RCC 7860 (cell line): ENCODE measurements around the gene ZNF275.
"Not testable (repeated sequence)": the region's sequence is repeated elsewhere in the genome, so short reads cannot be mapped to it uniquely, and the experiment has no call there.

ENCODE experiments used
- DNase-seq: peaks from one replicate; pipeline ENCODE4 v3.0.0-alpha.2; 2015; ENCODE audit warnings: low spot score
- FAIRE-seq: peaks from 2 replicates; lab custom pipeline; 2012; peaks lifted over from hg19 to GRCh38; lab: Jason Lieb, UNC

ZNF275 gene, protein sequence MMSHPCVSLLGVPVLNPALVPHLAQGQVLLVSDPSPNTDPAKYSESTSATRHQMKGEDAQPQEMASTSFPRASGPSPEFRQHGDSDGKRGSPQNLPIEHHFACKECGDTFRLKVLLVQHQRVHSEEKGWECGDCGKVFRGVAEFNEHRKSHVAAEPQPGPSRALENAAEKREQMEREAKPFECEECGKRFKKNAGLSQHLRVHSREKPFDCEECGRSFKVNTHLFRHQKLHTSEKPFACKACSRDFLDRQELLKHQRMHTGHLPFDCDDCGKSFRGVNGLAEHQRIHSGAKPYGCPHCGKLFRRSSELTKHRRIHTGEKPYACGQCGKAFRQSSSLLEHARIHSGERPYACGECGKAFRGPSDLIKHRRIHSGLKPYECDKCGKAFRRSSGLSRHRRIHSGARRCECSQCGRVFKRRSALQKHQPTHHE

DNA sequence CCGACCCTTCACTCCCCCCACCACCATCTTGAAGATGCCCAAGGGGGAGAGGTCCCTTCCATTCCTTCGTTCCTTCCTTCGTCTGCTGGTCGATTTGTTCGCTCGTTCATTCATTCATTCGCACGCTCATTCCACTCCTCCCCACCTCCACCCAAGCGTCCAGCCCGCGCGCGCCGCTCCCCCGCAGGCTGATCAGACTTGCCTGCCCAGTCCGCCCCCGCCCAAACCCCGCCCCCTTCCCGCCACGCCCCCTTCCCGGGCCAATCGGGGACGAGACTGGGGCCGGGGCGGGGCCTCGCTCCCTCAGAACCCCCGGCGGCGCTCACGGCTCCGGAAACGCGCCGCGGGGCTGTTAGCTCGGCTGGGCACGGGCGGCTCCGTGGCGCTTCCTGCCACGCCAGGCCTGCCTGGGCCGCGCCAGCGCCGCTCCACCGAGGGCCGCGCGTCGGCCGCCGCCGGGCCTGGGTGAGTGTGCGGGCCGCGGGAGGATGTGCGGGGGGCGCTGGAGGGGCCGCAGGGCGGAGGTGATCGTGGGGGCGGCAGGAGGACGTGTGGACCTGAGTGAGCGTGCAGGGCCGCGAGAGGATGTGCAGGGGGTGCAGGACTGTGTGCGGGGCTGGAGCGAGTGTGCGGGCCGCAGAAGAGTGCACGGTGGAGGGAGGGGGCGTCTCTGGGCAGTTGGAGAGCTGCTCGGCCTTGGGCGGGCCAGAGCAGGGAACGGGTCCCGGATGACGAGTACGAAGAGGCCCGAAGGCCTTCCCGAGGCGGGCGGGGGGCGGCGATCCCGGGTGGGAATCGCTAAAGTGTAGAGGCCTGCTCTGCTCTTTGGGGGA, at the start of gene ZNF275:
TSS of gene ZNF275 (plus strand) at position 333 of the 833 bp plus-strand sequence. CDS start 2,527 bp downstream, outside the sequence.
- DNase-seq, result peak; percentile 43
- FAIRE-seq, result no peak

DNA sequence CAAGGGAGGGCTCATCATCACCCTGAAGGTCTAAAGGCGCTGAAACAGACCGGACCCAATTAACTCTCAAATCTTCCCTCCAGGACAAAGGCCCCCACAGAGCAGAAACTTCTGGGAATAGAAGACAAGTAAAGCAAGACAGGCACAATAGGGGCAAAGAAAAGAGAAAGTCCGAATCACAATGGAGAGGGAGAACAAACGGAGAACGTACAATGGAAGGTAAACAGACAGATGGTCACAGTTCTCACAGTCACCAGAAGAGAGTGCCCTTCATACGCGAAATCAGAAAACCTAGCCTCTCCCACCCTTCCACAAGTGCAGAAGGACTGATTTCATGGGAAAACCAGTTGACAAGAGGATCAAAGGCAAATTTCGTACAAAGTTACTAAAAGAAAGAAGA, 48.3 kb upstream of the ZNF275 start:
- not testable (repeated sequence) for DNase-seq, FAIRE-seq

DNA sequence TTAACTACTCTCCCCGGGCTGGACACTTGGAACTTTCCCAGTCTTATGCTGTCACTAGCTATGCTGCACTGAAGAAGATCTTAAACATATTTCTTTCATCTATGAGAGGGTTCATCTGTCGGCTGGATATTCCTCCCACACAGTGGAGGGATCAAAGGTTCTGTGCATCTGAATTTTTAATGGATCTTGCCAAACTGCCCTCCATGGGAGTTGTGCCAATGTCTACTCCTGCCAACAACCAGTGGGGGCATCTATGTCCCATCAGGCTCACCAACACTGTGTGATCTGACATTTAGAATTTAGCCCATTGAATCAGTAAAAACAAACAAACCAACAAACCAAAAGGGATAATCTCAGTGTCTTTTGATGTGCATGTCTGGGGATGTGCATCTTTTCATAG, 45.1 kb upstream of the ZNF275 start:
- FAIRE-seq, DNase-seq: not testable (repeated sequence)

DNA sequence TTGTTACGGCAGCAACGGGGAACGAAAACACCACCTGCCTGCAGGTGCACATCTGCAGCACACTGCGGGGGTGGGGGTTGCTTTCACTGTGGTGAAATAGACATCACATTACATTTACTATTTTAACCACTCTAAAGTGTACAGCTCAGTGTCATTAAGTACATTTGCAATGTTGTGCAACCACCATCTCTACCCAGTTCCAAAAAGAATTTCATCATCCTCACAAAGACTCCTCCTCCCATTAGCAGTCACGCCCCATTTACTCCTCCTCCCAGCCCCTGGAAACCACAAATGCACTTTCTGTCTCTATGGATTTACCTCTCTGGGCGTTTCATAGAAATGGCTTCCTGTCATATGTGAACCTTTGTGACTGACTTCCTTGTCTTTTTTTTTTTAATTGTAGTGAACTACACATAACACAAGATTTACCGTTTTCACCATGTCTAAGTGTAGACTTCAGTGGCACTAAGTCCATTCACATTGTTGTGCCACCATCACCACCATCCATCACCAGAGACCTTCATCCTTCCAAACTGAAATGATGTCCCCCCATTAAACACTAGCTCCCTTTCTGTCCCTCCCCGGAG, 40.4 kb upstream of the ZNF275 start:
- DNase-seq, FAIRE-seq: not testable (repeated sequence)

DNA sequence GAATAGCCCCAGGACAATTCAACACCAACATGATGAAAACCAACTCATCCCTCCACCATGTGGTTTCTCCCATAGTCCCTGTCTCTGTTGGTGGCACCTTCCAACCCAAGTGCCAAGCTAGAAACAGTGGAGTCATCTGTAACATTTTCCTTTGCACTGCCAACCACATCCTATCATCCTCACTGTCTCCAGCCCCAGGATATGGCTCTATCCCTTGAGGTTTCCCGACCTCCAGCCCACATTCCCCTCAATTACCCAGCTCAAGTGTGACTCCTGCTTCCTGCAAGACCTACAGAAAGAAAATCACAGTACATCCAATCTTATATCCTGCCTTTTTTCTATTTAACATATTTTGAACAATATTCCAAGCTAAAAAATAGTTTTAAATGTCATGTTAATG, 36.6 kb upstream of the ZNF275 start:
- FAIRE-seq (no peak), DNase-seq (no peak)

DNA sequence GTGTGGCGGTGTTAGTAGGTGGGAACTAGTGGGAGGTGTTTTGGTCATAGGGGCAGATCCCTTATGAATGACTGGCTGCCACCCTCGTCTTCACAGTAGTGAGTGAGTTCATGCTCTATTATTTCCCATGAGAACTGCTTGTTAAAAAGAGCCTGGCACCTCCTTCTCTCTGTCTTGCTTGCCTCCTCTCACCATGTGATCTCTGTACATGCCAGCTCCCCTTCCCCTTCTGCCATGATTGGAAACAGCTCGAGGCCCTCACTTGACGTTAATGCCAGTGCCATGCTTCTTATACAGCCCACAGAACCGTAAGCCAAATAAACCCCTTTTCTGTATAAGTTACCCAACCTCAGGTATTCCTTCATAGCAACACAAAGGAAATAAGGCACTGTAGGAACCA, 34.1 kb upstream of the ZNF275 start:
- FAIRE-seq (no peak), DNase-seq (no peak)

DNA sequence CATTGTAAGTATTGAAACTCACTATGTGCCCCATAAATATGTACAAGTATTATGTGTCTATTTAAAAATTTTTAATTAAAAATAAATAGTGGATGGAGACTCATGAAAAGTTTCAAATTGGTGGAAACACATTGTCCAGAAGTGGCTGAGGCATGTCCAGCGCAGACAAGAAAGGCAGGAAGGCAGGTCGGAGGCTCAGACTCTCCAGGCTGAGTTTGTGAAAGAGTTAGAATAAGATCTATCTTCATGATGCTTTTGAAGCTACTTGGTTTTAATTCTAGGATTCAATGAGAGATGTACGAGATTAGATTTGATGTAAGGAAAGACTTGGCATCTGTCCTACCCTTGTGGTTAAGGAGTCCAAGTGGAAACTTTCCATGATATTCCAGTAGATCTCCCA, 32.2 kb upstream of the ZNF275 start:
- FAIRE-seq, result no peak
- DNase-seq, result no peak

DNA sequence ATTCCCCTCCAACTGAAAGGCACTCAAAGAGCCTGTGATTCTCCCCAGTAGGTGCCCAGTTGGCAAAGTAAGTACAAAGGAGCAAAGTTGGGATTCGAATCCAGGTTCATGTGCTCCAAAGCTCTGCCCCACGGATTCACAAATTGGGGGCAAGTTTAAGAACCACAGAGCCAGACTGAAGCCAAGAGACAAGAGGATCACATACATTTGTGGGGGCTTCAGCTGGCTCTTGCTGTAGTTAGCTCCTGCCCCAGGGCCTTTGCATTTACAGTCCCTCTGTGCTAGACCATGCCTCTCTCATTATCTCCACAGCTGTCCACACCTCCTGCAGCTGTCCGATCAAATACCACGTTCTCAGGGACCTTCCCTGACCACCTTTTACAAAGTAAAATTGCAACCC, 31.2 kb upstream of the ZNF275 start:
- DNase-seq (no peak), FAIRE-seq (no peak)

DNA sequence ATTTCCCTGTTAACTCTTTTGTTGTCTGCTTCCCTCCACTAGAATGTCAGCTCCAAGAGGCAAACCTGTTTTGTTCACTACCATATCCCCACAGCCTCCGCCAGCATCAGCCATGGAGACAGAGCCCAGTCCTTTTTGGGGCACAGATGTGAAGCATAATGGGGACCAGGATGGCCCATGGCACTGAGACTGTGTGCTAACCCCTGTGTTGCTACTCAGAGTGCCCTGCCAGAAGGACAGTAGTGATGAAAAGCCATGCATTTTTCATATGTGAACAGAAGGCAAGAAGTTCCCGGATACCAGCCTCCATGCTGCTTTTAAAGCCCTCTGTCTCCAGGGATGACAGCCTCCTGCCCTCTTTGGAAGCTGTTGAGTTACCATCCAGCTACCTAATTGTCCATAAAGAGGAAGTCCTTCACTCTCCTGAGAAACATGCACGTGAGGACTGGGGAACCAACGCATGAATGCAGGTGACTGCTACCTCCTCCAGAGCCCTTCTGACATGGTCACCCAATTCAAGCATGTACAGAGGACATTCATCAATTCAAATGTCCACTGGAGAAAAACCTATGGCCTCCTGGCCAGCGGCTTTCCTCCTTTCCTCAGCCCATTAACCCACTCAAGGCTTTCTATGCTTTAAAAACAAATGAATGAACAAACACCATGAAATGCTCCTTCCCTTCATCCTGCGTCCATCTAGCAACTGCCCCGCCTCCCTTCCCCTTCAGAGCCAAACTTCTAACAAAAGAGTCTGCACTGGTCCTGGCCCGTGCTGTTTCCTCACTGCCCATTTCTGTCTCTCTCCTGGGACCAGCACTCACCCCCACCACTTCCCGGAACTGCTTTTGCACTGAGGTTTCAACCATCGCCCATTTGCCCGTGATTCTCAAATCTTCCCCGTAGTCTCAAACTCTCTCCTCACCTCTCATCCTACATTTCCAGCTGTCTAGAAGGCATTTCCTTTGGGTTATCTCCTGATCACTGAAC, 30.4 kb upstream of the ZNF275 start:
- no peak for DNase-seq
- no peak for FAIRE-seq

DNA sequence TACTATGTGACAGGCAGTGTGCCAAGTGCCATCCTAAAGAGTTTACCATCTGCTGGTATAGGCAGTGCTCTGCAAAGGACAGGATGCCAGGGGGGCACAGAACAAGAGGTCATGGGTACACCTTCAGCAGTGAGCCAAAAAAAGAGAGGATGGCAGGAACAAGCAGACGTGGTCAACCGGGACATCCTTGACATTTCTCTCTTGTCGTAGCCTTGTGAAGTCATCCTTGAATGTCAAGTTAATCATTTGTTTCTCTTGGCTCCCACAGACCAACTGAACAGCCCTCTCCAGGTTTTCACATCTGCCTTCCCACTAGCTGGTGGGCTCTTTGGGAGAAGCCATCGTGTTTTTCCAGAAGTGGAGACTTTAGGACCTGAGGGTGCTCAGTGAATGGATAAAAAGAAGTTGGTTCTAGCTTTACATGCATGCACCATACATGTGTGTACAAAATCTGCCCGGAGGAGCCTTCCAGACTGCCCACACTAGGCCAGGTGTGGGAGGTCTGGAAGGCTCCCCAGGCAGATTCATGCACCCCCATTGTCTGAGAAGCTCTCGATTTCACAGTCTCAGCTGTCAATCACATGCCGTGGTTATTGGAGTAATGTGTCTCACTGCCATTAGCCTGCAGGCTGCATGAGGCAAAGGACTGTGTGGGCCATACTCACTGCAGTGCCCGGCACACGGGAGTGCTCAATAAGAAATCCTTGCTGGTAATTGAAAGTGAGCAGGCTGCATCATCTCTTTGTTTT, 28.8 kb upstream of the ZNF275 start:
- peak; percentile 44 for FAIRE-seq
- DNase-seq, result peak; percentile 31

DNA sequence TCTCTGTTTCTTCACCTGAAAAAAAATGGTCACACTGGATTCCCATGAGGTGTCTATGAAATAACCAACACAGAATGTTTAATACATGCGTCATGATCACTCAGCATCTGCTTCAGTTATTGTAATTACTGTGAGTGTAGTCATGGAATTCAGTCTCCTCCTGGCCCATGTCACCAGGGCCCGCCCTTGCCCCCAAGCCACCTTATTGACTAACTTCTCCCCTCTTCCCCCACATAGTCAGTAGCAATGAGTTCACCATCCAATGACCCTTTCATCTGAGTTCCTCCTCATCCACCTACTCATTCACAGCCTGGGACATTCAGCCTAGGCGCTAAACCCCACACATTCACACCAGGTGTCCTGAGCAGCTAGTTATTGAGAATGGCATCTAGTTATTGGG, 28.0 kb upstream of the ZNF275 start:
- FAIRE-seq, result peak; percentile 49

DNA sequence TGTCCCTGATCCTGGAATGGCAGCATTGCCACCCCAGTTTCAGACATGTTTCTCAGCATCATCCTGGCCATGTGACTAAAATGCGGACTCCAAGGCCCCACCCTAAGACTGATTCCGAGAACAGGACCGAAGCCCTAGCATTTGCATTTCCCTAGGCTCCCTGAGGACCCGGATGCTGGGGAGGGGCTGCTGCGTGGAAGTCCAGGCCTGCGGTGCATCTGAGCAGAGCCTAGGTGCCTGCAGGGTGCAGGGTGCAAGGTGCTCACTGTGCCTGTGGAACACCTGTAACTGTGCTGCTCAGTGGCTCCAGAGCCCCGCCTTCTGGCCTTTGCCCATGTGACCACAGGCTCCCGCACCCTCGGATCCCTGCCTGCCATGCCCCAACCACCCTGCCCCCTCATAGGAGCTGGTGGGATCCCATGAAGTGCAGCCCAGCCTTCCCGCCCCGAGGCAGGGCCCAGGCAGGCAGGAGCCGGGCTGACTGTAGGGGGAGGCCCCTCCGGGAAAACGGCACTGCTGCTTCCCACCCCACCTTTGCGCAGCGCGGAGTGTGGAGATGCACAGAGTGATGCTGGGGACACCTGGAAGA, 27.3 kb upstream of the ZNF275 start:
- DNase-seq (no peak), FAIRE-seq (no peak)

More for the DNA sequence above, 28.0 kb upstream of the ZNF275 start:
- DNase-seq, result peak; percentile 64

DNA sequence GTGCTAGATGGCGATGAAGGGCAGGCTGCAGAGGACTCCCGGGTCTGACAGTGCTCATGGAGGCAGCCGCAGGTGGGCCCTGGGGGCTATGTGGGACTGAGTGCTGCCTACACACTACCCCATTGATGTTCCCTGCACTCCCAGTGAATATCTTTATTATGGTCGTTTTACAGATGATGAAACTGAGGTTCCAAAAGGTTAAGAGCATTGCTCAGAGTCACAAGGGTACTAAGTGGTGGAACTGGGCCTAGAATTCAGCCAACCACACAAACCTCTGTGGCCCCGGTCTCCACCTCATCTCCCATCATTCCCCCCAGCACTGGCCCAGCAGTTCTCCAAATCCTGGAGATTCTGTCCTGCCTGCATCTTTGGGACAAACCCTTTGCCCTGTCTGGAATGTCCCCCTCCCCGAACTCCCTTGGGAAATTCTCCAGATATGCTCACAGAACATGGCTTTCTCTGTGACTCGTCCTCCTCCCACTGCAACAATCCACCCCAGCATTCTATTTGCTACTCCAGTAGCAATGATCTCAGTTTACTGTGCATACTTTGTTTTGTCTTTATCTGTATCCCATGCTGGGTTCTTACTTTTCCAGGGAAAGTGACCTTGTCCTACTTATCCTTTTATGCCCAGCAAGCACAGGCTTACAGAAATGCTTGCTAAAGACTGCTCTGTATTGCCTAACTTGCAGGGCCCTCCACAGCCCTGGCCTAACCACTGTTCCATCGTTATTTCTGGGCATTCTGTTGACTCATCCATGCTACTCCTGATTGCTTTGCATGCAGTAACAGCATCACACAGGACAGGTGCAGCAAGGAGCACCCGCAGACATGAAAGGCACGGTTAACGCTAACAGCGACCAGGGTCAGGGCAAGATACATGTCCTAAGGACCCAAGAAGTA, 26.4 kb upstream of the ZNF275 start:
- FAIRE-seq (no peak), DNase-seq (no peak)

DNA sequence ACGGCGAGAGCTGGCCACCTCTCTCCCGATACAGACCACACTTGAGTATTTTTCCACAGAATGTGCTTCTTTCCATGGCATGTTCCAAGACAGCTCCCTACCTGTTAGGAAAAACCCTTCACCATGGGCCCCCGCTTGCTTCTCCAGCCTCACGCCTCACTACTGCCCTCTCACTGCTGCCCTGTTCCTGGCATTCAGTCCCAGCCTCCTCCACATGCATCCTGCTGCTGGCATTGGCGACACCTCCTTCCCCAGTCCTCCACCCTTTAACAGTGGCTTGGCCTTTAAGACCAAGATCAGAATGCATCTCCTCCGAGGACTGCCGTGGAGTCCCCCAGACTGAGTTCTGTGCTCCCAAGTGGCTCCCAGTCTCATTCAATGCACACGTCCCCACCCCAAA, 23.1 kb upstream of the ZNF275 start:
- FAIRE-seq, result no peak
- no peak for DNase-seq

DNA sequence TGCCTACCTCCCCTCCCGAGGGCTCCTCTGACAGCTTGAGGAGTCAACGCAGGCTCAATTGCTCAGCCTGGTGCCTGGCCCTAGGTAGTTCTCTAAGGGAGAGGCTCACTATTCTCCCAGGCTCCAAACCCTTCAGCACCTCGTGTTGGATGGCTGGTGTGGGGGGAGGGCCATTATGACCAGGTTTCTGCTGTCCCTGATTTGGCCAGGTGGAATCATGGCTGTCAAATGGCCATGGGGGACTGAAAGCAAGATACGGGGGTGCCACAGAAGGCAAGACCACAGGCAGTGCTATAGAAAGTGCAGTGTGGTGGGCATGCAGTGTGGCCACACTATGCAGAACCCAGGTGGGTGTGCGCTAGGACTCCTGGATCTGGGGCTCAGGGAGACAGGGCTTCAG, 21.9 kb upstream of the ZNF275 start:
- DNase-seq (no peak), FAIRE-seq (no peak)

DNA sequence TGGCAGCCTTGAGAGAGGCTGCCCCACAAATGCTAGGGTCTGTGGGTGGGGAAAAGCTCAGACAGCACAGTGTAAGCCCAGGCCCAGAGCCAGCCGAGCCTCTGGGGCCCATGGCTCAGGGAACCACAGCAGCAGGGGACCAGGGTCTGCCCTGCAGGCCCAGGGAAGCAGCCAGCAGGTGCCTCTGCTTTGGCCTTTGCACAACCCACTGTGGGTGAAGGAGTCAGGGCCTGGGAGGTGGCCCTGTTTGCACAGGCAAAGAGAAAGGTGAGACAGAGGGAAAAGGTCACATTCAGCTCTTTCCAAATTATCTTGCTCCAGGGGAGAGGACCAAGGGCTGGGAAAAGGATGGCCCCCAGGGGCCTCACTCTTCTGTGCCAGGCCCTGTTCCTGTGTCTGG, 21.1 kb upstream of the ZNF275 start:
- DNase-seq (no peak), FAIRE-seq (no peak)

DNA sequence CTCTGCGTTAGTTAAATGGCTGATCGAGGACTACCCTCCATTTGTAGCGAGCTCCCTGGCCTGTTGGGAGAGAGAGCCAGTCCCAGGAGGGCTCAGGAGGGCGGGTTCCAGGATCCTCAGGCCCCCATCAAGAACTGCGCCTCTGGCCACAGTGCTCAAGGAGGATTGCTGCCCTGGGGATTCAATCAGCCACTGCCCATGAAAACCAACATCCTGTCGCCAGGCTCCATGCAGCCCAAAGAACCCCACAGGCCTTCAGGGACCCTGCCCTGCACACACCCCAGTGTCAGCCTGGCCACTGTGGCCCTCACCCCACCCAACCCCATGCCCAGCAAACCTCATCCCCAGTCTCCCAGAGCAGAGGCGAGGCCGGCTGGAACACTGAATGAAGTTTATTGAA, 16.6 kb upstream of the ZNF275 start:
- DNase-seq, result no peak
- FAIRE-seq, result no peak
